MCF 10A (cell line): ENCODE measurements around the gene TRDMT1. TPM values are rescaled to one million over a fixed set of nuclear protein-coding genes. Genes with fewer than 3 reads are reported as not detected.

Experiments
- BruUV-seq: library from RNA; stranded (reverse); fragments of 400-500 nt; replicated peaks from 2 replicates; lab custom pipeline; 2021; lab: Mats Ljungman, UMichigan
- CTCF ChIA-PET: fragments of 300-600 bp; sonication (Branson Sonifier 250); formaldehyde crosslinking; extraction: SDS; loops from one replicate; lab custom pipeline; 2021; ENCODE audit warnings: antibody characterized with exemption, inconsistent platforms; lab: Yijun Ruan, JAX
- POLR2A ChIA-PET: fragments of 300-600, 350-650 bp; sonication (Branson Sonifier 250); formaldehyde crosslinking; extraction: SDS; loops from one replicate; lab custom pipeline; 2020; ENCODE audit warnings: antibody characterized with exemption, inconsistent platforms; lab: Yijun Ruan, JAX
- DNase-seq: peaks from one replicate; pipeline ENCODE4 v3.0.0-alpha.2; 2018; ENCODE audit not compliant: unreplicated experiment
- H3K27ac Mint-ChIP-seq: one replicate; pipeline ENCODE4 v1.8.0; 2022; ENCODE audit warnings: mild to moderate bottlenecking, low read depth, mixed read lengths; ENCODE audit not compliant: unreplicated experiment
- H3K27me3 Mint-ChIP-seq: one replicate; pipeline ENCODE4 v1.8.0; 2022; ENCODE audit warnings: mixed read lengths; ENCODE audit not compliant: insufficient read depth, unreplicated experiment
- H3K36me3 Mint-ChIP-seq: one replicate; pipeline ENCODE4 v1.8.0; 2022; ENCODE audit warnings: mild to moderate bottlenecking, moderate library complexity, mixed read lengths; ENCODE audit not compliant: insufficient read depth, unreplicated experiment
- H3K4me1 Mint-ChIP-seq: one replicate; pipeline ENCODE4 v1.8.0; 2022; ENCODE audit warnings: mixed read lengths; ENCODE audit not compliant: insufficient read depth, unreplicated experiment
- H3K4me3 Mint-ChIP-seq: one replicate; pipeline ENCODE4 v1.8.0; 2022; ENCODE audit warnings: mild to moderate bottlenecking, moderate library complexity, mixed read lengths; ENCODE audit not compliant: unreplicated experiment
- H3K9me3 Mint-ChIP-seq: one replicate; pipeline ENCODE4 v1.8.0; 2022; ENCODE audit warnings: mixed read lengths; ENCODE audit not compliant: unreplicated experiment
- intact Hi-C: fragments of 100-400 bp; cut with micrococcal nuclease; formaldehyde crosslinking; loops from 2 replicates; pipeline ENCODE4 v1.14.1; 2022
- total RNA-seq: library from RNA; stranded (reverse); gene quantifications from 2 replicates; pipeline ENCODE4 v1.2.3, GENCODE V29; 2022
- TF ChIP-seq, protein P1 (sequence below): fragments of 200-600 bp; IDR thresholded peaks from one replicate; pipeline ENCODE4 v1.8.0; 2022; ENCODE audit warnings: antibody characterized with exemption, mild to moderate bottlenecking; ENCODE audit not compliant: unreplicated experiment

TRDMT1 gene
- total RNA-seq, 1 experiment from 2014 or later = 8.7 TPM

DNA sequence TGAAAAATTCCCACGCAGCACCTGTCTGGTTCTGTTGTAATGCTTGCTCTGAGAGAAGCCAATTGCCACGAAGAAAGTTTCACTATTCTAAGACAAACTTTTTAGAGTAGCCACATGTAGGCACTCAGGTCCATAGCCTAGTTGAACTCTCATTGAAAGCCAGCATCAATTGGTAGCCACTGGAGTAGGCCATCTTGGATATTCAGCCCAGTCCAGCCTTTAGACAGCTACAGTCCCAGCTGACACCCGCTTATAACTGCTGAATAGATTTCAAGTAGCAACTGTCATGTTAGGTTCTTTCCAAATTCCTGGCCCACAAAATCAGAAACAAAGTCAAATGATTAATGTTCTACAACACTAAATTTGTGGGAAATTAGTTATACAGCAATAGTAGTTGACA lies 103.5 kb downstream of the TRDMT1 start:
- ChIA-PET CTCF (no interaction called here), POLR2A (no interaction called here)
- no TSS peak for BruUV-seq

More for the DNA sequence above, 103.5 kb downstream of the TRDMT1 start:
- Mint-ChIP-seq H3K9me3 (peaks cover 9% of the 10 kb centered on the region), H3K27me3 (no peaks in the 10 kb centered on the region), H3K36me3 (no peaks in the 10 kb centered on the region), H3K4me3 (no peak overlapping the region), H3K27ac (no peak overlapping the region), H3K4me1 (peaks cover 6% of the 10 kb centered on the region)
- DNase-seq = no peak
- TF ChIP-seq, protein P1, sequence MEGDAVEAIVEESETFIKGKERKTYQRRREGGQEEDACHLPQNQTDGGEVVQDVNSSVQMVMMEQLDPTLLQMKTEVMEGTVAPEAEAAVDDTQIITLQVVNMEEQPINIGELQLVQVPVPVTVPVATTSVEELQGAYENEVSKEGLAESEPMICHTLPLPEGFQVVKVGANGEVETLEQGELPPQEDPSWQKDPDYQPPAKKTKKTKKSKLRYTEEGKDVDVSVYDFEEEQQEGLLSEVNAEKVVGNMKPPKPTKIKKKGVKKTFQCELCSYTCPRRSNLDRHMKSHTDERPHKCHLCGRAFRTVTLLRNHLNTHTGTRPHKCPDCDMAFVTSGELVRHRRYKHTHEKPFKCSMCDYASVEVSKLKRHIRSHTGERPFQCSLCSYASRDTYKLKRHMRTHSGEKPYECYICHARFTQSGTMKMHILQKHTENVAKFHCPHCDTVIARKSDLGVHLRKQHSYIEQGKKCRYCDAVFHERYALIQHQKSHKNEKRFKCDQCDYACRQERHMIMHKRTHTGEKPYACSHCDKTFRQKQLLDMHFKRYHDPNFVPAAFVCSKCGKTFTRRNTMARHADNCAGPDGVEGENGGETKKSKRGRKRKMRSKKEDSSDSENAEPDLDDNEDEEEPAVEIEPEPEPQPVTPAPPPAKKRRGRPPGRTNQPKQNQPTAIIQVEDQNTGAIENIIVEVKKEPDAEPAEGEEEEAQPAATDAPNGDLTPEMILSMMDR = no peak
- intact Hi-C loops = no loop called here

Other genes with a start within 250 kb of the TRDMT1 start
- 1.2 and 1.3 TPM in 2 replicates for gene CUBN, start 71.9 kb downstream of the TRDMT1 start, total RNA-seq
- 1,413 and 1,430 TPM in 2 replicates for gene VIM, start 26.6 kb upstream of the TRDMT1 start, total RNA-seq